NT2/D1 (cell line): ENCODE data around the gene SCP2.

Experiments used
- SUZ12 ChIP-seq: IDR thresholded peaks from 2 replicates; pipeline ENCODE4 v1.6.1; 2011; ENCODE audit not compliant: insufficient read length, insufficient read depth; ENCODE audit errors: extremely low read depth
- YY1 ChIP-seq: IDR thresholded peaks from 2 replicates; pipeline ENCODE4 v1.6.1; 2011; ENCODE audit not compliant: insufficient read length, insufficient read depth
- ZNF274 ChIP-seq: IDR thresholded peaks from 2 replicates; pipeline ENCODE4 v1.6.1; 2011; ENCODE audit warnings: mild to moderate bottlenecking, low read depth, low read length

DNA sequence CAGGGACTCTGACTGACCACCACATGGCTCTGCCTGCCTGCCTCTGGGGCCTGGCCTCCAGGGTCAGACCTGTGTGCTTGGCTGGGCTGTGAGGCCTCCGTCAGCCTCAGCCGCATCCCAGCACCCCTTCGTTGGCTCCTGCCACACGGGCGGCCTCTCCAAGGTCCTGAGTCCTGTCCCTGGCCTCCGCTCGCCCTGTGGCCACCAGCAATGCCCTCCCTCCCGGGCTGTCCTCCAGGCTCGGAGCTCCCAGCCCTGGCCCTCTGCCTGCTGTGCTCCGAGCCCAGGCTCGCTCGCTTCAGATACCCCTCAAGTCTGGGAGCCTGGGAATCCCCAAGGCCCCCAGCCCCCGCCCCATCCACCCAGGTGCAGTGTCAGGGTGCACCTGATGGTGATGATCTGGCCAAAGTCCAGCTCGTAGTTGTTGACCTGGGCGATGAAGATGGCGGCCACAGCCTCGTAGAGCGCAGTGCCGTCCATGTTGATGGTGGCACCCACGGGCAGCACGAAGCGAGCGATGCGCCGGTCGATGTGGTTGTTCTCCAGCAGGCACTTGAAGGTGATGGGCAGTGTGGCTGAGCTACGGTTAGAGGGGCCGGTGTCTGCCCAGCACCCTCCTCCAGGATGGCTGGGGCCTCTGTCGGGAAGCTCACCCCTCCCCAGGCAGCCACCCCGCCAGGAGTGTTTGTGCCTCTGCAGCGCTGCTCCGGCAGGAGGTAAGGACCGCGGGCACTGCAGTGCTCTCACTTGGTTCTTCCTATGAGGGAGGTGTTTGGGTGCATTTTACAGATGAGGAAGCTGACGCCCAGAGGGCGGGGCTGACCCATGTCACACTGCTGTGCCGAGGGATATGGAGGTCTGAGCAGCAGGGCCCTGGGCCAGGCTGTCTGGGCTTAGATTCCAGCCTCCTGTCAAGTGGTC, 163.4 kb downstream of the SCP2 start:
- TF ChIP-seq ZNF274 (no peak), SUZ12 (no peak), YY1 (no peak)
